Activated naive CD8-positive, alpha-beta T cell (primary cell): ENCODE results near the gene MTMR10.

Experiments
- H3K27ac Mint-ChIP-seq: one replicate; pipeline ENCODE4 v1.8.0; 2021; ENCODE audit warnings: mixed read lengths
- H3K27me3 Mint-ChIP-seq: one replicate; pipeline ENCODE4 v1.8.0; 2021; ENCODE audit warnings: mixed read lengths
- H3K36me3 Mint-ChIP-seq: one replicate; pipeline ENCODE4 v1.8.0; 2021; ENCODE audit warnings: mixed read lengths
- H3K4me1 Mint-ChIP-seq: one replicate; pipeline ENCODE4 v1.8.0; 2021; ENCODE audit warnings: low read depth, mixed read lengths
- H3K4me3 Mint-ChIP-seq: one replicate; pipeline ENCODE4 v1.8.0; 2021; ENCODE audit warnings: mild to moderate bottlenecking, mixed read lengths
- H3K9me3 Mint-ChIP-seq: one replicate; pipeline ENCODE4 v1.8.0; 2021; ENCODE audit warnings: low read depth, mixed read lengths

MTMR10 gene

DNA sequence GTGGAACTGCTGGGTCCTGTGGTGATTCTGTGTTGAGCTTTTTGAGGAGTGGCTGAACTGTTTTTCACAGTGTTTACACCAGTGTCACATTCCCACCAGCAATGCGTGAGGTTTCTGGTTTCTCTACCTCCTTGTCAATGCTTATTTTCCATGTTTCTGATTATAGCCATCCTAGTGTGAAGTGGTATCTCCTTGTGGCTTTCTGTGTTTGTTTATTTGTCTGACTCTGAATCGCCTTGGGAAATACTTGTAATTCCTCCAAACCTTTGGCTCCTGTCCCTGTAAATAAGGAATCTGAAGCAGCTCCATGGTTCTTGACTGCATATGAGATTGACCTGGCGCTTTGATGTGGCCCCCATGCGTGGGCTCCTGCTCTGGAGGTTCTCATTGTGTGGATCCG, 67.1 kb downstream of the MTMR10 start:
- Mint-ChIP-seq H3K4me1 (no peaks in the 10 kb centered on the region), H3K36me3 (peaks cover 10% of the 10 kb centered on the region), H3K9me3 (no peaks in the 10 kb centered on the region)

GRCh38 chr15:30923429-30923828, 68.0 kb downstream of the MTMR10 start:
- Mint-ChIP-seq H3K27ac (no peak overlapping the region), H3K36me3 (peaks cover 10% of the 10 kb centered on the region), H3K4me3 (no peak overlapping the region), H3K27me3 (no peaks in the 10 kb centered on the region), H3K9me3 (no peaks in the 10 kb centered on the region), H3K4me1 (no peaks in the 10 kb centered on the region)

More for the DNA sequence above, 67.1 kb downstream of the MTMR10 start:
- no peaks in the 10 kb centered on the region for H3K27me3 Mint-ChIP-seq
- no peak overlapping the region for H3K27ac Mint-ChIP-seq
- no peak overlapping the region for H3K4me3 Mint-ChIP-seq

GRCh38 chr15:30922480-30923311, 68.7 kb downstream of the MTMR10 start:
- Mint-ChIP-seq H3K4me3 (no peak overlapping the region), H3K27ac (no peak overlapping the region), H3K27me3 (no peaks in the 10 kb centered on the region), H3K4me1 (no peaks in the 10 kb centered on the region), H3K9me3 (no peaks in the 10 kb centered on the region), H3K36me3 (peaks cover 13% of the 10 kb centered on the region)

GRCh38 chr15:30921781-30922479, 69.5 kb downstream of the MTMR10 start:
- no peaks in the 10 kb centered on the region for H3K9me3 Mint-ChIP-seq
- no peak overlapping the region for H3K4me3 Mint-ChIP-seq
- peaks cover 13% of the 10 kb centered on the region for H3K36me3 Mint-ChIP-seq
- no peaks in the 10 kb centered on the region for H3K4me1 Mint-ChIP-seq
- H3K27me3 Mint-ChIP-seq: no peaks in the 10 kb centered on the region
- no peak overlapping the region for H3K27ac Mint-ChIP-seq

- no peak overlapping the region for H3K27ac Mint-ChIP-seq
- H3K27me3 Mint-ChIP-seq: no peaks in the 10 kb centered on the region
- H3K9me3 Mint-ChIP-seq: no peaks in the 10 kb centered on the region
- no peak overlapping the region for H3K4me3 Mint-ChIP-seq
- H3K36me3 Mint-ChIP-seq: peaks cover 9% of the 10 kb centered on the region
- H3K4me1 Mint-ChIP-seq: peaks cover 2% of the 10 kb centered on the region
Measured at GRCh38 chr15:30921106-30921505, 70.3 kb downstream of the MTMR10 start.

- Mint-ChIP-seq H3K27ac (no peak overlapping the region), H3K9me3 (no peaks in the 10 kb centered on the region), H3K4me3 (no peak overlapping the region), H3K27me3 (no peaks in the 10 kb centered on the region), H3K4me1 (peaks cover 4% of the 10 kb centered on the region), H3K36me3 (peaks cover 10% of the 10 kb centered on the region)
Measured at GRCh38 chr15:30919877-30920550, 71.4 kb downstream of the MTMR10 start.

- H3K4me1 Mint-ChIP-seq: peaks cover 5% of the 10 kb centered on the region
- no peaks in the 10 kb centered on the region for H3K27me3 Mint-ChIP-seq
- H3K36me3 Mint-ChIP-seq: peaks cover 11% of the 10 kb centered on the region
- no peak overlapping the region for H3K27ac Mint-ChIP-seq
- no peaks in the 10 kb centered on the region for H3K9me3 Mint-ChIP-seq
- H3K4me3 Mint-ChIP-seq: no peak overlapping the region
Measured at GRCh38 chr15:30918366-30918765, 73.1 kb downstream of the MTMR10 start.

GRCh38 chr15:30917675-30918074, 73.8 kb downstream of the MTMR10 start:
- Mint-ChIP-seq H3K36me3 (peaks cover 11% of the 10 kb centered on the region), H3K27me3 (no peaks in the 10 kb centered on the region), H3K4me1 (peaks cover 5% of the 10 kb centered on the region), H3K4me3 (no peak overlapping the region), H3K27ac (no peak overlapping the region), H3K9me3 (no peaks in the 10 kb centered on the region)

DNA sequence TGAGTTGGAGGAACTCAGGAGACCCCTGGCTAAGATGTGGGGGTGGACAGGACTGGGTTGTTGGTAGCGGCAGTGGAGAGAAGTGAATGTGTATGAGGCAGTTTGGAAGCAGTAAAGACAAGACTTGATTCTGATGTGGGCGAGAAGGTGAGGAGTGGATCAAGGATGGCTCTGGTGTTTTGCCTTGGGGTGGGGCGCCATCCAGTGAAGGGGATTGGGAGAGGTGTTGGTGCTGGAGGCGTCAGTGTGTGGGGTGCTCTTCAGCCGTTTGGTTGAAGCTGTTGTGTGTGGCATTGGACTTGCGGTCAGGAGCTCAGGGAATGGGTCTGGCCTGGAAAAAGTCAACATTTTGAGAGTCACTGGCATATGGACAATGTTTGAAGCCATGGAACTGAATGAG, 74.4 kb downstream of the MTMR10 start:
- H3K27me3 Mint-ChIP-seq: no peaks in the 10 kb centered on the region
- H3K4me3 Mint-ChIP-seq: no peak overlapping the region
- H3K27ac Mint-ChIP-seq: no peak overlapping the region
- no peaks in the 10 kb centered on the region for H3K9me3 Mint-ChIP-seq
- H3K4me1 Mint-ChIP-seq: peaks cover 5% of the 10 kb centered on the region
- H3K36me3 Mint-ChIP-seq: peaks cover 11% of the 10 kb centered on the region

DNA sequence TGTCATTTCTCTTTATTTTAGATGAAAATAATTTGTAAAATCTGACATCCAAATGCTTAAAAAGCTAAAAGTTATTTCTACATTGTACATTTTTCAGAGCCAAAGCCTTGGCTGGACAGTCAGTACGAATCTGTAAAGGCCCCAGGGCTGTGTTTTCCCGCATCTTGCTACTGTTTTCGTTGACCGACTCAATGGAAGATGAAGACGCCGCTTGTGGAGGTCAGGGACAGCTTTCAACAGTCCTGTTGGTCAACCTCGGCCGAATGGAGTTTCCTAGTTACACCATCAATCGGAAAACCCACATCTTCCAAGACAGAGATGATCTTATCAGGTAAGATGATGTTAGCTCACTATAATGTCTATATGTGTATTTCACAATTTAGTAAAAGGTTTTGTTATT, 77.7 kb downstream of the MTMR10 start:
- Mint-ChIP-seq H3K27me3 (no peaks in the 10 kb centered on the region), H3K4me1 (peaks cover 13% of the 10 kb centered on the region), H3K4me3 (no peak overlapping the region), H3K36me3 (peaks cover 21% of the 10 kb centered on the region), H3K9me3 (no peaks in the 10 kb centered on the region), H3K27ac (no peak overlapping the region)

- Mint-ChIP-seq H3K27ac (no peak overlapping the region), H3K27me3 (no peaks in the 10 kb centered on the region), H3K4me1 (peaks cover 51% of the 10 kb centered on the region), H3K36me3 (peaks cover 27% of the 10 kb centered on the region), H3K9me3 (peaks cover 3% of the 10 kb centered on the region), H3K4me3 (no peak overlapping the region)
Measured at GRCh38 chr15:30906366-30906765, 85.1 kb downstream of the MTMR10 start.

DNA sequence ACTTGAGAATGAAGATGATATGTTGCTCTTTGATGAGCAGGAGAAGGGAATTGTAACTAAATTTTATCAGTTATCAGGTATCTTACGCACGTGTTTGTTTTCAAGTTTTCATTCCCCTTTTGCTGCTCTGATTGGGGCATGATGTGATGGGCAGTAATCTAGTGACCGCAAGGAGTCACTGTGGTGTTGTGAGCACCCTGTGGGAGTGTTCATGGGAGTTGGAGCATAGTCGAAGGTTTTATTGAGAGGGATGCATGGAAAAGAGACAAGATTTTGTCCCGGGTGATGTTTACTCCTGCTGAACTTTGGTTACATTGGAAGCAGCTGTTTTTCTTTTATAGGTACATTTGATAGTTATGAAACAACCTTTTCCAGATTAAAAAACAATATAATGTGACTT, 85.6 kb downstream of the MTMR10 start:
- Mint-ChIP-seq H3K4me1 (peaks cover 51% of the 10 kb centered on the region), H3K36me3 (peaks cover 27% of the 10 kb centered on the region), H3K4me3 (peak overlapping the region; percentile 40), H3K27me3 (no peaks in the 10 kb centered on the region), H3K9me3 (peaks cover 3% of the 10 kb centered on the region), H3K27ac (peak overlapping the region; percentile 71)

DNA sequence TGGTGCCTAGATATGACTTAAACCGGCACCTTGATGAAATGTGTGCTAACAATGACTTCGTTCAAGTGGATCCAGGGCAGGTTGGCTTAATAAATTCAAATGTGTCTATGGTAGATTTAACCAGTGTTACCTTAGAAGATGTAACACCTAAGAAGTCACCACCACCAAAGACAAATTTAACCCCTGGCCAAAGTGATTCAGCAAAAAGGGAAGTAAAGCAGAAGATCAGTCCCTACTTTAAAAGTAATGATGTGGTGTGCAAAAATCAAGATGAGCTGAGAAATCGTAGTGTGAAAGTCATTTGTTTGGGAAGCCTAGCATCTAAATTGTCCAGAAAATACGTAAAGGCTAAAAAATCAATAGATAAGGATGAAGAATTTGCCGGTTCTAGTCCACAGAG, 86.6 kb downstream of the MTMR10 start:
- Mint-ChIP-seq H3K4me3 (peak overlapping the region; percentile 92), H3K9me3 (peaks cover 3% of the 10 kb centered on the region), H3K36me3 (peaks cover 24% of the 10 kb centered on the region), H3K4me1 (peaks cover 48% of the 10 kb centered on the region), H3K27me3 (no peaks in the 10 kb centered on the region), H3K27ac (peak overlapping the region; percentile 11)

DNA sequence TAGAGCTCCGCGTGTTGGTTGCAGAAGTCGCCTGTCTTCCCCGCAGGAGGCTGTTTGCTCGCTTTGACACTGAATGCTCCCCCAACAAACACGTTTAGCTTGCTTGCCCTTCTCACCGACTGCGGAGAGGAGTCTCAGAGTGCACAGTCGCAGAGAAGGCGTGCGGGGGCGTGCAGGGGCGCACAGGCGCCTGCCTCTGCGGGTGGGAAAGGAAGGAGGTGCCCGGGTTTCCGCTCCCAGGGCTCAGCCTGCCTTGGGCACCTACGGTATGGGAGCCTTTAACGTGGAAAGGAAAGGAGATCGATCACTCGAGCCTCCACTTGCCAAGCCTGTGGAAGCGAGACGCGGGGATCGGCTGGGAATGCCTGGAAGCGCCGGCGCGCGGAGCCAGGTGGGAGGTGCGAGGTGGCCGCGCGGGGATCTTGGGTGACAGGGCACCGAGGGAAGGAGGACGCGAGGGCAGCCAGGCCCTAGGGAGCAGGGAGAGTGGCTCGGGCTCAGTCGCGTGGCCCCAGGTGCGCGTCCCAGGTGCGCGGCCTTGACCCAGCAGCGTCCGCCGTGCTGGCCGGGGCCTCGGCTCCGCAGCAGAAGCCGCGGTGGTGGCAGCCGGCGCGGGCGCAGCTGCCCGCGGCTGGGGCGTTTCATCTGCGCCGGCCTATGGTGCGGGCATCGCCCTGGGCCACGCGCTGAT, 87.8 kb downstream of the MTMR10 start, which contains the start of gene FAN1:
FAN1 (plus strand) TSS at position 419 of the 691 bp plus-strand sequence. CDS start 749 bp downstream, outside the sequence.
- H3K36me3 Mint-ChIP-seq: peaks cover 16% of the 10 kb centered on the region
- peak within 1 kb of the TSS; percentile 96 for H3K4me3 Mint-ChIP-seq
- peaks cover 3% of the 10 kb centered on the region for H3K9me3 Mint-ChIP-seq
- H3K27me3 Mint-ChIP-seq: no peaks in the 10 kb centered on the region
- peaks cover 42% of the 10 kb centered on the region for H3K4me1 Mint-ChIP-seq
- H3K27ac Mint-ChIP-seq: peak within 1 kb of the TSS; percentile 89
